NT2/D1 (cell line): Measurements from ENCODE around the gene AGBL1.

ENCODE experiments used
- SUZ12 ChIP-seq: IDR thresholded peaks from 2 replicates; pipeline ENCODE4 v1.6.1; 2011; ENCODE audit not compliant: insufficient read length, insufficient read depth; ENCODE audit errors: extremely low read depth
- ZNF274 ChIP-seq: IDR thresholded peaks from 2 replicates; pipeline ENCODE4 v1.6.1; 2011; ENCODE audit warnings: mild to moderate bottlenecking, low read depth, low read length

DNA sequence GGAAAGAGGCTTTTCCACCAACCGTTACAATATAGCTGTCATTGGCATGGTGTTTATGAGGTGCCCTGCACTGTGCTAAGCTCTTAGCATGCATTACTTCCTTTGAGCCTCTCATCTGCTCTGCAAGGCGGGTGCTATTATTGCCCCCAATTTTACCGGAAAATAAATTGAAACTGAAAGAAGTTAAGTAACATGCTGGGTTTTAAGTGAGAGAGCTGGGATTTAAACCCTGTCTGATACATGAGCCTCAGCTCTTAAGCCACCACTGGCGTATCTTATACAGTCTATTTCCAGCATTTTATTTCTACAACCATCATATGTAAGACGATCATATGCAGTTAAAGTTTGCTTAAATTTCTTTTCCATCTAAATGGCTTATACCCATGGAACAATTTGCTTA is 81.6 kb downstream of the AGBL1 start:
- TF ChIP-seq ZNF274 (no peak), SUZ12 (no peak)
